Fibroblast of upper back skin (primary cell): ENCODE data around the gene FUT3.
A peak's percentile ranks its signal among the peaks of the same experiment; 100 is the strongest.

Experiments
- DNase-seq: peaks from one replicate; pipeline ENCODE4 v3.0.0-alpha.2; 2013

FUT3 gene

DNA sequence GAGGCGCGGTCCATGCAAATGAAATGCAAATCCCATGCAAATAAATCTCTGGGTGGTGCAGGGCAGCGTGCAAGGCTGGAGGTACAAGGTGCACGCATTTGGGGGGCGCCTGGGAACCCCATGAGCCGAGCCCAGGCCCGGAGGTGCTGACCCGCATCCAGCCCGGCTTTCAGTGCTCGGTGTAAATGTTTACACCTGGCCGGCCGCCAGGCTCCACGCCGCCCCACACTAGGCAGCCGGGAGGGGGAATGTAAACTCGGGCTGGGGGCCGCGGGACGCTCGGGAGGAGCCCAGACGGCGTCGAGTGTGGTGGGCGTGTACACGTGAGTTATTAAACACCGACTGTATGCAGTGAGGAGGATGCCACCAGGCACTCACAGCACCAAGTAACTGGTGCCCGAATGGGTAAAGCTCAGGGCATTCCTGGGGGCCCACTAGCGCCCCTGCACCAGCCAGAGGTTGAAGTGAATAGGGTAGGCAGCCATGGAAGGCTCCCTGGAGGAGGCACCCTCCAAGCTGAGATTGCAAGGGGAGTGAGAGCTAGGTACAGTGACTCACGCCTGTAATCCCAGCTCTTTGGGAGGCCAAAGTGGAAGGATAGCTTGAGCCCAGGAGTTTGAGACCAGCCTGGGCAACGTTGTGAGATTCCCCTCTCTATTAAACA is 28.9 kb downstream of the FUT3 start:
- no peak for DNase-seq

GRCh38 chr19:5821521-5822180 is 29.6 kb downstream of the FUT3 start:
- DNase-seq, result no peak

DNA sequence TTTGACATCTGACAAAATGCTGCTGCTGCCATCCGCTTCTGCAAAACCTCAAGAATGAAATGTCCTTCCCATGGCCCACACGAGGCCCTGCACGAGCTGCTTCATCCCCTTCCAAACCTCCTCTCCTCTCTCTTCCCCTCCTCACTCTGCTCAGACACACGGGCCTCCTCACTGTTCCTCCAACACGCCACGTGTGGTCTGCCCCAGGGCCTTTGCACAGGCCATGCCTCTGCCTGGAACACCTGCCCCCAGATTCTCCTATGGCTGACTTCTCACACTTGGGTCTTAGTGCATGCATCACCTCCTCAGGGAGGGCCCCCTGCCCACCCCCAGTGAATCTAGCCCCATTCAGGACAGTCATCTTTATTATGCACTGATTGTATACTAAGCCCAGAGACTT is 30.5 kb downstream of the FUT3 start:
- DNase-seq, result no peak

- DNase-seq, result no peak
Observed at GRCh38 chr19:5818594-5818993, 32.7 kb downstream of the FUT3 start.

GRCh38 chr19:5817218-5817617 is 34.0 kb downstream of the FUT3 start:
- no peak for DNase-seq

- no peak for DNase-seq
Observed at GRCh38 chr19:5814852-5815246, 36.4 kb downstream of the FUT3 start.

GRCh38 chr19:5814123-5814851 is 37.0 kb downstream of the FUT3 start:
- no peak for DNase-seq

DNA sequence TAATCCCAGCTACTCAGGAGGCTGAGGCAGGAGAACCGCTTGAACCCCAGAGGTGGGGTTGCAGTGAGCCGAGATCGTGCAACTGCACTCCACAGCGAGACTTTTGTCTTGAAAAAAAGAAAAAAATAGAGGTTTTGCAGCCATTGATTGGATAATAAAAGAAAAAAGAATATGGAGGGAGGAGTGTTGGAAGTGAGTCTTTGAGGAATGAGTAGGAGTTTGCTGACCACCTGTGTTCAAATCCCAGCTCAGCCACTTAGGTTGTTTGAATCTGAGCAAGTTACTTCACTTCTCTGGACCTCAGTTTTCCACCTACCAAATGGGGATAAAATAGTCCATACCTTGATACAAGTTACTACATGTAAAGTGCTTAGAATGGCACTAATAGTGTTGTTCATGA is 40.1 kb downstream of the FUT3 start:
- DNase-seq, result no peak

GRCh38 chr19:5809469-5809868 is 41.8 kb downstream of the FUT3 start:
- no peak for DNase-seq

- DNase-seq, result no peak
Observed at GRCh38 chr19:5809053-5809452, 42.2 kb downstream of the FUT3 start.

DNA sequence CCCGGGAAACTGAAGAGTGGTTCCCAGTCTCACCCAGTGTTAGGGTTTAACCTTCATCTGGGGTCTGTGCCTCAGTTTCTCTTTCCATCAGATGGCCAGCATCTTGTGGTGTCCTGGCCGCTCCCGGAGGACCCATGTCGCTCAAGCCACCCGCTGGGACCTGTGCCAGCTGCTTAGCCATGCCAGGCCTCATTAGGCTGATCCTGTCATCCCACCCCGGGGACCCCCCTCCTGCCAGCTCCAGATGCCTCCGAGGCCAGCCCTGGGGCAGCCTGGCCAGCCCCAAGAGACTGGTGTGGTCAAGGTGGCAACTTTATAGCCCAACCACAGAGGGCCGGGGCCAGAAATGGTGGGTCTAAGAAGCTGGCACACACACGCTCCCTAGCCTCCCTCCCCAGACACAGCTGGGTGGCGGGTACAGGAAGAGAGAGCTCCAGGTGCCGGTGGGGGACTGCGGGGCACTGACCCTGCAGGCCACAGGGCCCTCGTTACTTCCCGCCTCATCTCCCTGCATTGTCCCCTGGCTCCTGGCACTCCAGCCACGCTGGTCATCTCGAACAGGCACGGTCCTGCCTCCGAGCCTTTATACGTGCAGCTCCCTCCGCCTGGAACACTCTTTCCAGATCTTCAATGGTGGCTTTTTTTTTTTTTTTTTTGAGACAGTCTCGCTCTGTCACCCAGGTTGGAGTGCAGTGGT is 43.0 kb downstream of the FUT3 start:
- DNase-seq, result no peak

GRCh38 chr19:5806905-5807304 is 44.3 kb downstream of the FUT3 start:
- DNase-seq, result no peak

DNA sequence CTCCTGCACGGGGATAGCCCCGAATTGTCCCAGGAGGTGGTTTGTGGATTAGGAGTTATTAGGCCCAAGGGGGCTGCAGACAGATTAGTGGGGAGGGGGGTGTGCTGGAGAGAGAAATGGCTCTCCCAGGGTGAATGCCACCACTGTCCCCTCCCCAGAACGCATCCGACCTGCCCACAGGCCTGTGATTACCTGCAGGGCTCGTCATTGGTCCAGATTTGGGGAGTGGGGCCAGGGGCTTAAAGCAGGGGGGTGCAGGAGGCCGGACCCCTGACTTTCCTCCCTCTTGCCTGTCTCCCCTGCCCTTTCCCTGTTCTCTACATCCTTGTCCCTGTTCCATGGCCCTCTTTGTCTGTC is 45.1 kb downstream of the FUT3 start:
- DNase-seq, result no peak

DNA sequence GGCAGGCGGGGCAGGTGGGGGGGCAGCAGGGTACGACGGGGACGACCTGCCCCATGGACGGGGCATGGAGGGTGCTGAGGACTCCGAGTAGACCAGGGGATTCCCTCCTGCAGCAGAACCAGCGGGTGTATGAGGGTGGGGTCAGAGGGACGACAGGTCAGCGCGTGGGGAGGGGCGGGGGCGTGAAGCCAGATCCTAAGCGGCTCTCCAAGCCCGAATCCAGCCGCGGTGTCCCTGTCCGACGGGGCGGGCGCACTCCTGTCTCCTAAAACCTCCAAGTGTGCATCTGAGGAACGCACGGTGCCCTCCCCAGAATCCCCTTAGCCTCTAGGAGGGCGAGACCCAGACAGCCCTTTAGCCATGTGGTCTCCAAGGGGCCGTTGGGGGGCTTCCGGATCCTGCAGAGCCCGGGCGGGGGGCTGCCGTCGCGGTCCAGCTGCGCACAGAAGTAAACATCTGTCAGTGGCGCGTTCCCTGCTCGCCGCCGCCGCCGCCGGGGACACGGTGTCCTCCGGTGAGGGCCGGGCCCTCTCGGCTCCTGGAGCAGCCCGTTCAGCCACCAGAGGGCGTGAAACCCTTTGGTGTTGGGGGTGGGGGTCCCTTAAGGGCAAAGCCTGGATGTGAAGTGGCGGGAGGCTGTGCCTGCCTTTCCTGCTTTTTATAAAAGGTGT is 45.7 kb downstream of the FUT3 start:
- peak; percentile 40 for DNase-seq

GRCh38 chr19:5804516-5805461 is 46.5 kb downstream of the FUT3 start, which contains the start of gene NRTN:
Gene NRTN (plus strand): TSS chr19:5805067. CDS start chr19:5824166, 19,099 bp downstream.
- no peak for DNase-seq

DNA sequence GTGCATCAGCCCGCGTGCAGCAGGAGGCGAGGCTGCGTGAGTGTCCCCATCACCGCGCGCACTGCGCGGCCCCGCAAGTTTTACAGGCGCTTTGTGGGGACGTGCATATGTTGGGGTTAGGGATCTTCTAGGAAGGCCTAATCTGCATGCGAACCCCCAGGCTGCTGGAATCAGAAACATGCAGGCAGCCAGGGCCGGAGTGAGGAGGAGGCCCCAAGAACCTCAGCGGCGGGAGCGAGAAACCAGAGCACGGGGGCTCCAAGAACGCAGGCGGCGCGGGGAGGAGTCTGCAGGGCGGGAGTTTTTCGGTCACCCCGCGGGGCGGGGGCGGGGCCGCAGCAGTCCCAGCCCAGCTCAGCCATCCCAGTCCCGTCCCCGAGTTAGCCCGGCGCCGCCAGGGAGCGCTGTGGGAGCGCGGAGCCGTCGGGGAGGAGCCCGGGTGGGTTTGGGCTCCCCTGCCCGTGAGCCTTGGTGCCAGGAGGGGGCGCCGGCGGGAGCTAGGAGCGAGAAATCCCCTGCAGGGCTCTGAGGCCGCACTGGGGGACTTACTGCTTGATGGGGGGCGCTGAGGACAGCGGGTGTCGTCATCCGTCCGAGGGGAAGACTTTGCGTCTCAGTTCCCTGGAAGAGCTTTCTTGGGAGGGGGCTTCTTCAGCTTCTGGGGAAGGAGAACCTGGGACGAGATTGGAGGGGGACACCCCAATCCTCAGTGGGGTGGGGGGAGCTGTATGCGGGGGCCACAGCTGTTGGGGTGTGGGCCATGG is 47.3 kb downstream of the FUT3 start:
- peak; percentile 85 for DNase-seq

- DNase-seq, result no peak
Observed at GRCh38 chr19:5803441-5803751, 47.9 kb downstream of the FUT3 start.

DNA sequence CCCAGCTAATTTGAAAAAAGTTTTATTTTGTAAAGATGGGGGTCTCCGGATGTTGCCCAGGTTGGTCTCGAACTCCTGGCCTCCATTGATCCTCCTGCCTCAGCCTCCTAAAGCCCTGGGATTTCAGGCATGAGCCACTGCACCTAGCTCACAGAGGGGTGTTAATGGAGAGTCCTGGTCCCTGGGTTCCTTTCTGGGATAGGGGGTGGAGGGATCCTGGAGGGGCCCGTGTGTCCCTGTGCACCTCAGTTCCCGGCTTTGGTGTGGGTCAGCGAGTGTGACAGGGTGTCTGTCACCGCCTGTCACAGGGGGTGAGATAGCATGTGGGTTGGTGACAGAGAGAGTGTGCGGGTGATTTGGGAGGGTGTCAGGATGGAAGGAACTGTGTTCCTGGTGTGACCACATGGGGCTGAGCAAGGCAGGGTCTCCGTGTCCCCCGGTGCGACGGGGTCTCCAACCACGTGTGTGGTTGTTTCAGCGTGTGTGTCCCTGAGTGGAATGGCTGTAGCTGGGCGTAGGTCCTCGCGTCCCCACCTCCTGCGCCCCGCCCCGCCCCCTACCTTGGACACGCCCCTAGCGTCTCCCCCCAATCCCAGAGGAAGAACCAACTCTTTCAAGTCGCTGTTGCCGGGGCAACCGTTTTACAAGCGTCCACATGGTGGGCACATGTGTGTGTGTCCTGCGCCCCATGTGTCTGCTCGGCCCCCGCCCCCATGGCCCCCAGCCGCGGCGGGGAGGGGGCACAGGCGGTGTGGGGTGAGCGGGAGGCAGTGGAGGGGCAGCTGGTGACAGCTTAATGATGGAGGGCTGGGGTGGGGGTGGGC is 49.2 kb downstream of the FUT3 start:
- DNase-seq, result peak; percentile 71

DNA sequence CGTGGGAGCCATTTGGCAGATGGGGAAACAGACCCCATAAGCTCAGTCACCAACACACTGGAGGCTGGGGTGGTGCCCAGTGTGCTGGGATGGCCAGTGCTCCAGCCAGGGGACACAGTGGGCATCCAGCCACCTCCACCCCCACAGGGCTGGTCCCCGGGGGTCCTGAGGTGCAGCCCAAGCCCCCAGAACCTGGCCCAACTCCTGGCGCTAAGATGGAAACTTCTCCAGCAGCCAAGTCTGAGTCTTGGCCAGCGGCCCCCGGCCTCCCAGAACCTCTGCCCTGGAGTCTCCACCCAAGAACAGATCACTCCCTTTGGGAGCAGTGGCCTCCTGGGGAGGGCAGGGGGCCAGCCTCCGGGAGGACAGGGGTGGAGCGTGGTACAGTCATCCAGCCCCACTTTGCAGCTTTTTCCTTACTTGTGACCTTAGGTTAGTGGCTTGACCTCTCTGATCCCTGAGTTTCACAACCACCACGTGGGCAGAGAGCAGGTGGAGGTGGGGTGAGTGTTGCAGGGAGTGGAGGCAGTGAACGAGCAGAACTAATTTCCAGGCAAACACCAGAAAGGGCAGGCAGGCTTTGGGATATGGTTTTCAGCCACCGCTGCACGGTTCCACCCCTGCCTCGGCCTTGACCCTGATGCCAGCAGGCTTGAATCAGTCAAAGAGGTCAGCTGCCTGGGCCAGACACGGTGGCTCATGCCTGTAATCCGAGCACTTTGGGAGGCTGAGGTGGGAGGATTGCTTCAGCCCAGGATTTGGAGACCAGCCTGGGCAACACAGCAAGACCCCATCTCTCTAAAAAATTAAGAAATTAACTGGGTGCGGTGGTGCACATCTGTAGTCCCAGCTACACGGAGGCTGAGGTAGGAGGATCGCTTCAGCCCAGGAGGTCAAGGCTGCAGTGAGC is 50.6 kb downstream of the FUT3 start:
- DNase-seq, result no peak
